GM23338 (cell line): ENCODE measurements around the gene CDK14.

Experiments used
- EZH2 ChIP-seq: fragments of 200-600 bp; sonication (generic); IDR thresholded peaks from one replicate; pipeline ENCODE4 v1.8.0; 2017; ENCODE audit warnings: antibody characterized with exemption, mild to moderate bottlenecking, low read depth; ENCODE audit not compliant: unreplicated experiment
- EZH2phosphoT487 ChIP-seq: fragments of 200-600 bp; sonication (generic); IDR thresholded peaks from one replicate; pipeline ENCODE4 v1.8.1; 2018; ENCODE audit warnings: antibody characterized with exemption; ENCODE audit not compliant: unreplicated experiment
- POLR2AphosphoS5 ChIP-seq: IDR thresholded peaks from 2 replicates; pipeline ENCODE4 v1.6.1; 2016; ENCODE audit warnings: antibody characterized with exemption, low read depth
- ZNF331 ChIP-seq: fragments of 250-450 bp; sonication (Bioruptor Pico); IDR thresholded peaks from 2 replicates; pipeline ENCODE4 v1.5.0; 2020; ENCODE audit warnings: low read depth, mild to moderate bottlenecking, moderate library complexity
- TF ChIP-seq, protein P1 (sequence below), 2 experiments: fragments of 200-600 bp in 1 of 2; sonication (generic) in 1 of 2; conservative IDR thresholded peaks; 2 replicates each; pipeline versions ENCODE4 v1.5.1 to v1.6.1; 2016 to 2017; ENCODE audit warnings: antibody characterized with exemption in 2 of 2, low read depth in 2 of 2, mild to moderate bottlenecking in 2 of 2, moderate library complexity in 1 of 2
- TF ChIP-seq, protein P2 (sequence below): IDR thresholded peaks from one replicate; pipeline ENCODE4 v1.6.1; 2018; ENCODE audit warnings: antibody characterized with exemption; ENCODE audit not compliant: unreplicated experiment
- TF ChIP-seq, protein P3 (sequence below): IDR thresholded peaks from 2 replicates; pipeline ENCODE4 v1.6.1; 2016; ENCODE audit warnings: antibody characterized with exemption

DNA sequence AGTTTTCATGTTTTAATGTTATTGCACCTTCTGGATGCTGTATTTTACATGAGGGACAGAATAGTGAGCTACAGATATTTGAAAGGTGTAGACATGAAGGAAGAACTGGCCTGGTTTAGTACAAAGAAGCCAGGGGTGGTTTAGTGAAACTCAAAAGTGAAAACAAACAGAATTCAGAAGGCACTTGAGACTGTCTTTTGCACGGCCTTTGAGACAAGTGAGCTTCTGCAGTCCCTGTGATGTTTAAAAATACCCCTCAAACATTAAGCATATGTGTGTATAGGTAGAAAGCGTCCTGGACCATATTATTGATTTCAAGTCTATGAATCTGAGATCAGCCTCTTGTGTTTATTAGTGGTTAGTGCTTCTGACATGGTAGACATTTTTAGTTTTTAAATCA, 118.9 kb downstream of the CDK14 start:
- TF ChIP-seq, protein P1, sequence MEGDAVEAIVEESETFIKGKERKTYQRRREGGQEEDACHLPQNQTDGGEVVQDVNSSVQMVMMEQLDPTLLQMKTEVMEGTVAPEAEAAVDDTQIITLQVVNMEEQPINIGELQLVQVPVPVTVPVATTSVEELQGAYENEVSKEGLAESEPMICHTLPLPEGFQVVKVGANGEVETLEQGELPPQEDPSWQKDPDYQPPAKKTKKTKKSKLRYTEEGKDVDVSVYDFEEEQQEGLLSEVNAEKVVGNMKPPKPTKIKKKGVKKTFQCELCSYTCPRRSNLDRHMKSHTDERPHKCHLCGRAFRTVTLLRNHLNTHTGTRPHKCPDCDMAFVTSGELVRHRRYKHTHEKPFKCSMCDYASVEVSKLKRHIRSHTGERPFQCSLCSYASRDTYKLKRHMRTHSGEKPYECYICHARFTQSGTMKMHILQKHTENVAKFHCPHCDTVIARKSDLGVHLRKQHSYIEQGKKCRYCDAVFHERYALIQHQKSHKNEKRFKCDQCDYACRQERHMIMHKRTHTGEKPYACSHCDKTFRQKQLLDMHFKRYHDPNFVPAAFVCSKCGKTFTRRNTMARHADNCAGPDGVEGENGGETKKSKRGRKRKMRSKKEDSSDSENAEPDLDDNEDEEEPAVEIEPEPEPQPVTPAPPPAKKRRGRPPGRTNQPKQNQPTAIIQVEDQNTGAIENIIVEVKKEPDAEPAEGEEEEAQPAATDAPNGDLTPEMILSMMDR (conservative IDR thresholded peaks at IDR 0.05; ENCODE audit: low read depth in 2 of 2) = no peak
- TF ChIP-seq POLR2AphosphoS5 = no peak
- no peak for TF ChIP-seq EZH2phosphoT487
- TF ChIP-seq, protein P2, sequence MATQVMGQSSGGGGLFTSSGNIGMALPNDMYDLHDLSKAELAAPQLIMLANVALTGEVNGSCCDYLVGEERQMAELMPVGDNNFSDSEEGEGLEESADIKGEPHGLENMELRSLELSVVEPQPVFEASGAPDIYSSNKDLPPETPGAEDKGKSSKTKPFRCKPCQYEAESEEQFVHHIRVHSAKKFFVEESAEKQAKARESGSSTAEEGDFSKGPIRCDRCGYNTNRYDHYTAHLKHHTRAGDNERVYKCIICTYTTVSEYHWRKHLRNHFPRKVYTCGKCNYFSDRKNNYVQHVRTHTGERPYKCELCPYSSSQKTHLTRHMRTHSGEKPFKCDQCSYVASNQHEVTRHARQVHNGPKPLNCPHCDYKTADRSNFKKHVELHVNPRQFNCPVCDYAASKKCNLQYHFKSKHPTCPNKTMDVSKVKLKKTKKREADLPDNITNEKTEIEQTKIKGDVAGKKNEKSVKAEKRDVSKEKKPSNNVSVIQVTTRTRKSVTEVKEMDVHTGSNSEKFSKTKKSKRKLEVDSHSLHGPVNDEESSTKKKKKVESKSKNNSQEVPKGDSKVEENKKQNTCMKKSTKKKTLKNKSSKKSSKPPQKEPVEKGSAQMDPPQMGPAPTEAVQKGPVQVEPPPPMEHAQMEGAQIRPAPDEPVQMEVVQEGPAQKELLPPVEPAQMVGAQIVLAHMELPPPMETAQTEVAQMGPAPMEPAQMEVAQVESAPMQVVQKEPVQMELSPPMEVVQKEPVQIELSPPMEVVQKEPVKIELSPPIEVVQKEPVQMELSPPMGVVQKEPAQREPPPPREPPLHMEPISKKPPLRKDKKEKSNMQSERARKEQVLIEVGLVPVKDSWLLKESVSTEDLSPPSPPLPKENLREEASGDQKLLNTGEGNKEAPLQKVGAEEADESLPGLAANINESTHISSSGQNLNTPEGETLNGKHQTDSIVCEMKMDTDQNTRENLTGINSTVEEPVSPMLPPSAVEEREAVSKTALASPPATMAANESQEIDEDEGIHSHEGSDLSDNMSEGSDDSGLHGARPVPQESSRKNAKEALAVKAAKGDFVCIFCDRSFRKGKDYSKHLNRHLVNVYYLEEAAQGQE = no peak
- no peak for TF ChIP-seq EZH2
- TF ChIP-seq ZNF331 (CRISPR knock-in tag) = no peak
- TF ChIP-seq, protein P3, sequence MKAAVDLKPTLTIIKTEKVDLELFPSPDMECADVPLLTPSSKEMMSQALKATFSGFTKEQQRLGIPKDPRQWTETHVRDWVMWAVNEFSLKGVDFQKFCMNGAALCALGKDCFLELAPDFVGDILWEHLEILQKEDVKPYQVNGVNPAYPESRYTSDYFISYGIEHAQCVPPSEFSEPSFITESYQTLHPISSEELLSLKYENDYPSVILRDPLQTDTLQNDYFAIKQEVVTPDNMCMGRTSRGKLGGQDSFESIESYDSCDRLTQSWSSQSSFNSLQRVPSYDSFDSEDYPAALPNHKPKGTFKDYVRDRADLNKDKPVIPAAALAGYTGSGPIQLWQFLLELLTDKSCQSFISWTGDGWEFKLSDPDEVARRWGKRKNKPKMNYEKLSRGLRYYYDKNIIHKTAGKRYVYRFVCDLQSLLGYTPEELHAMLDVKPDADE = no peak
